B cell (primary cell): ENCODE results near the gene PAWR. TPM values are rescaled to one million over a fixed set of nuclear protein-coding genes. Genes with fewer than 3 reads are reported as not detected.

Experiments used
- ATAC-seq: fragments of 200-7000 bp; cut with Tn5 transposase; one replicate; pipeline ENCODE4 v1.10.0; 2021; ENCODE audit warnings: low read depth, mild to moderate bottlenecking, moderate number of reproducible peaks, moderate library complexity
- CTCF ChIA-PET: fragments of 350-600 bp; sonication (Branson Sonifier 250); formaldehyde crosslinking; loops from one replicate; lab custom pipeline; 2021; ENCODE audit warnings: antibody characterized with exemption, inconsistent platforms; lab: Charles Lee
- POLR2A ChIA-PET: fragments of 350-600 bp; sonication (Branson Sonifier 250); formaldehyde crosslinking; loops from one replicate; lab custom pipeline; 2021; ENCODE audit warnings: antibody characterized with exemption; lab: Charles Lee
- DNase-seq: peaks from one replicate; pipeline ENCODE4 v3.0.0; 2013
- H2AFZ ChIP-seq: 2 replicates; pipeline ENCODE4 v1.6.1; 2012; ENCODE audit warnings: mild to moderate bottlenecking, low read depth, low read length; ENCODE audit not compliant: insufficient read depth, poor library complexity, severe bottlenecking
- H3K27ac ChIP-seq, 2 donors: 1 replicate in 1 of 2; 2 replicates in 1 of 2; pipeline ENCODE4 v1.5.1; 2012 to 2013; ENCODE audit warnings: low read length in 2 of 2, mild to moderate bottlenecking in 2 of 2, moderate library complexity in 1 of 2
- H3K27me3 ChIP-seq, 4 experiments: fragments of 200-600 bp in 1 of 4; sonication (generic) in 1 of 4; replicated peaks in 1 of 4; 1 replicate in 2 of 4; 2 replicates in 2 of 4; pipeline versions ENCODE4 v1.6.1 to v1.7.0; 2013 to 2016; ENCODE audit warnings: low read length in 3 of 4, mild to moderate bottlenecking in 2 of 4, mixed read lengths in 1 of 4, moderate library complexity in 1 of 4; ENCODE audit not compliant: insufficient read depth in 4 of 4, control insufficient read depth in 3 of 4; ENCODE audit errors: control extremely low read depth in 1 of 4
- H3K36me3 ChIP-seq, 2 experiments: replicated peaks in 1 of 2; 1 replicate in 1 of 2; 2 replicates in 1 of 2; pipeline versions ENCODE4 v1.6.1 to v1.7.1; 2013; ENCODE audit warnings: low read length in 1 of 2; ENCODE audit not compliant: insufficient read depth in 2 of 2, control insufficient read depth in 1 of 2; ENCODE audit errors: control extremely low read depth in 1 of 2, extremely low read depth in 1 of 2
- H3K4me1 ChIP-seq, 2 donors: fragments of 200-600 bp in 1 of 2; sonication (generic) in 1 of 2; 1 replicate in 1 of 2; 2 replicates in 1 of 2; pipeline versions ENCODE4 v1.5.1 to v1.6.1; 2013 to 2017; ENCODE audit warnings: low read length in 2 of 2; ENCODE audit not compliant: control insufficient read depth in 2 of 2, insufficient read depth in 2 of 2
- H3K4me2 ChIP-seq: replicated peaks from 2 replicates; pipeline ENCODE3; 2012; ENCODE audit warnings: mild to moderate bottlenecking, low read depth, low read length; ENCODE audit not compliant: poor library complexity, severe bottlenecking
- H3K4me3 ChIP-seq, 5 experiments: fragments of 200-600 bp in 1 of 5; sonication (generic) in 1 of 5; 1 replicate in 3 of 5; 2 replicates in 2 of 5; pipeline versions ENCODE4 v1.5.1 to v1.7.0; 2011 to 2016; ENCODE audit warnings: low read length in 4 of 5, mild to moderate bottlenecking in 4 of 5, low read depth in 2 of 5, control low read depth in 1 of 5, moderate library complexity in 1 of 5; ENCODE audit not compliant: insufficient read depth in 1 of 5; ENCODE audit errors: control extremely low read depth in 1 of 5, extremely low read depth in 1 of 5
- H3K79me2 ChIP-seq: fragments of 200-600 bp; sonication (generic); one replicate; pipeline ENCODE4 v1.6.0; 2016; ENCODE audit warnings: low read length; ENCODE audit not compliant: control insufficient read depth, insufficient read depth
- H3K9ac ChIP-seq: fragments of 200-600 bp; sonication (generic); 2 replicates; pipeline ENCODE4 v1.6.1; 2017; ENCODE audit warnings: mild to moderate bottlenecking, low read length, moderate library complexity
- H3K9me3 ChIP-seq, 3 donors: one replicate each; pipeline versions ENCODE4 v1.6.1 to v1.7.1; 2013; ENCODE audit warnings: low read length in 2 of 3; ENCODE audit not compliant: control insufficient read depth in 2 of 3, insufficient read depth in 1 of 3; ENCODE audit errors: control extremely low read depth in 1 of 3
- H4K20me1 ChIP-seq: 2 replicates; pipeline ENCODE4 v1.6.0; 2012; ENCODE audit warnings: mild to moderate bottlenecking, low read length; ENCODE audit not compliant: insufficient read depth, control insufficient read depth, poor library complexity, severe bottlenecking
- H3K27ac Mint-ChIP-seq: one replicate; pipeline ENCODE4 v1.8.0; 2021; ENCODE audit warnings: mixed read lengths
- H3K27me3 Mint-ChIP-seq: one replicate; pipeline ENCODE4 v1.8.0; 2021; ENCODE audit warnings: mixed read lengths
- H3K4me1 Mint-ChIP-seq: one replicate; pipeline ENCODE4 v1.8.0; 2021; ENCODE audit warnings: mixed read lengths
- H3K4me3 Mint-ChIP-seq: one replicate; pipeline ENCODE4 v1.8.0; 2021; ENCODE audit warnings: mixed read lengths
- H3K9me3 Mint-ChIP-seq: one replicate; pipeline ENCODE4 v1.8.0; 2022; ENCODE audit warnings: mixed read lengths; ENCODE audit not compliant: insufficient read depth
- CTCF ChIP-seq: fragments of 200-600 bp; IDR thresholded peaks from one replicate; pipeline ENCODE4 v1.8.0; 2022; ENCODE audit warnings: antibody characterized with exemption, mild to moderate bottlenecking
- EZH2 ChIP-seq: IDR thresholded peaks from 2 replicates; pipeline ENCODE4 v1.6.1; 2012; ENCODE audit warnings: borderline replicate concordance, low read depth, mild to moderate bottlenecking, moderate library complexity, low read length; ENCODE audit not compliant: insufficient read depth, poor library complexity, severe bottlenecking
- WGBS: methylation state at CpG from one replicate; pipeline ENCODE4 v1.1.5; 2013; ENCODE audit warnings: missing lambda C conversion rate; ENCODE audit not compliant: insufficient coverage; 5-methylcytosine and 5-hydroxymethylcytosine counted together
- intact Hi-C: fragments of 100-400 bp; cut with micrococcal nuclease; formaldehyde crosslinking; loops from one replicate; pipeline ENCODE4 v1.10.0; 2022
- polyA plus RNA-seq: library from polyadenylated mRNA; depleted of rRNA; stranded (reverse); fragments of >200 nt; gene quantifications from 2 replicates; pipeline ENCODE4 v1.2.3, GENCODE V29; 2012
- total RNA-seq, 2 donors: library from RNA; stranded (reverse); fragments of 120-200 nt in 1 of 2; gene quantifications; 1 replicate in 1 of 2; 2 replicates in 1 of 2; pipeline versions ENCODE4 v1.2.3 to v1.2.4, GENCODE V29; 2013 to 2022

The PAWR gene
- total and polyA plus RNA-seq, 2 donors (not counting 1 experiment from before 2014, with no cell fraction given) = 17.9 to 90.1 TPM

- Mint-ChIP-seq H3K27ac (no peak overlapping the region), H3K9me3 (no peaks in the 10 kb centered on the region), H3K4me3 (no peak overlapping the region), H3K4me1 (peaks cover 24% of the 10 kb centered on the region), H3K27me3 (no peaks in the 10 kb centered on the region)
- no peak for TF ChIP-seq EZH2
- no peak for TF ChIP-seq CTCF
- no peak overlapping the region for H2AFZ ChIP-seq
- no peak overlapping the region for H3K9ac ChIP-seq
- peaks cover 0 to 3% of the 10 kb centered on the region in 2 donors for H3K4me1 ChIP-seq
- peaks cover 57% of the 10 kb centered on the region for H4K20me1 ChIP-seq
- H3K4me3 ChIP-seq = no peak overlapping the region
- ATAC-seq (no peak), DNase-seq (no peak)
- H3K27me3 ChIP-seq = no peaks in the 10 kb centered on the region
- no peak overlapping the region for H3K4me2 ChIP-seq
- intact Hi-C loops = no loop called here
- POLR2A ChIA-PET = no interaction called here
- H3K27ac ChIP-seq = no peak overlapping the region
- H3K36me3 ChIP-seq = peaks cover 0 to 1% of the 10 kb centered on the region in 2 experiments
- CTCF ChIA-PET = interaction anchor here (0.6 kb wide), 1 partner anchor 26 kb away, joined by 3 read pairs; no protein-coding TSS in a partner anchor
- H3K79me2 ChIP-seq = peaks cover 52% of the 10 kb centered on the region
- H3K9me3 ChIP-seq = no peaks in the 10 kb centered on the region
These were observed 45.5 kb downstream of the PAWR start for GRCh38 chr12:79645235-79645630.

- ATAC-seq (no peak), DNase-seq (no peak)
- no peak for TF ChIP-seq CTCF
- no peak for TF ChIP-seq EZH2
These were observed 46.2 kb downstream of the PAWR start for GRCh38 chr12:79644274-79645234.

More at GRCh38 chr12:79644274-79645234, 46.2 kb downstream of the PAWR start:
- H3K27me3 Mint-ChIP-seq = no peaks in the 10 kb centered on the region
- ChIA-PET CTCF (interaction anchor here (0.6 kb wide), 1 partner anchor 25 kb away, joined by 3 read pairs; no protein-coding TSS in a partner anchor), POLR2A (no interaction called here)
- no peaks in the 10 kb centered on the region for H3K9me3 Mint-ChIP-seq
- no peak overlapping the region for H3K4me3 ChIP-seq
- no peak overlapping the region for H2AFZ ChIP-seq
- H3K27ac ChIP-seq = no peak overlapping the region
- H3K27ac Mint-ChIP-seq = no peak overlapping the region
- H4K20me1 ChIP-seq = peaks cover 54% of the 10 kb centered on the region
- peaks cover 54% of the 10 kb centered on the region for H3K79me2 ChIP-seq
- WGBS = no CpG with 5 or more reads among the region's 4 CpGs
- peaks cover 0 to 3% of the 10 kb centered on the region in 2 donors for H3K4me1 ChIP-seq
- no peak overlapping the region for H3K4me3 Mint-ChIP-seq
- H3K27me3 ChIP-seq = no peaks in the 10 kb centered on the region
- peaks cover 0 to 1% of the 10 kb centered on the region in 2 experiments for H3K36me3 ChIP-seq
- H3K4me2 ChIP-seq = no peak overlapping the region
- intact Hi-C loops = no loop called here
- peaks cover 24% of the 10 kb centered on the region for H3K4me1 Mint-ChIP-seq
- H3K9ac ChIP-seq = no peak overlapping the region
- H3K9me3 ChIP-seq = no peaks in the 10 kb centered on the region
